Esophagus (tissue), 2 donors: ENCODE measurements around the gene ARF6. TPM values are rescaled to one million over a fixed set of nuclear protein-coding genes. Genes with fewer than 3 reads are reported as not detected.
"Not testable (repeated sequence)": the region's sequence is repeated elsewhere in the genome, so short reads cannot be mapped to it uniquely, and the experiment has no call there.

Experiments
- H3K27ac ChIP-seq, 2 donors: one replicate each; pipeline ENCODE4 v1.5.1; 2013; ENCODE audit warnings: low read depth in 2 of 2, mild to moderate bottlenecking in 2 of 2, inconsistent platforms in 1 of 2, low read length in 1 of 2, moderate library complexity in 1 of 2
- H3K27me3 ChIP-seq, 2 donors: one replicate each; pipeline ENCODE4 v1.6.1; 2013; ENCODE audit warnings: low read length in 2 of 2, control low read depth in 1 of 2, mild to moderate bottlenecking in 1 of 2; ENCODE audit not compliant: insufficient read depth in 2 of 2, control insufficient read depth in 1 of 2
- H3K36me3 ChIP-seq, 2 donors: one replicate each; pipeline ENCODE4 v1.6.1; 2013; ENCODE audit warnings: low read length in 1 of 2; ENCODE audit not compliant: control insufficient read depth in 2 of 2, insufficient read depth in 2 of 2
- H3K4me1 ChIP-seq, 2 donors: one replicate each; pipeline ENCODE4 v1.6.1; 2013; ENCODE audit warnings: low read length in 1 of 2; ENCODE audit not compliant: control insufficient read depth in 2 of 2, insufficient read depth in 2 of 2
- H3K4me3 ChIP-seq, 2 donors: one replicate each; pipeline ENCODE4 v1.5.1; 2013; ENCODE audit warnings: low read length in 2 of 2, mild to moderate bottlenecking in 2 of 2, low read depth in 1 of 2, moderate library complexity in 1 of 2
- H3K9me3 ChIP-seq, 2 donors: one replicate each; pipeline ENCODE4 v1.6.1; 2013; ENCODE audit warnings: mild to moderate bottlenecking in 2 of 2, low read depth in 1 of 2, low read length in 1 of 2, moderate library complexity in 1 of 2; ENCODE audit not compliant: control insufficient read depth in 2 of 2, insufficient read depth in 1 of 2
- WGBS, 2 donors: extraction: QIAGEN DNeasy Blood & Tissue Kit; methylation state at CpG; one replicate each; pipeline ENCODE4 v1.1.7; 2013; 5-methylcytosine and 5-hydroxymethylcytosine counted together
- polyA plus RNA-seq, 2 donors: library from polyadenylated mRNA; stranded (reverse); fragments of 200-250 nt; gene quantifications; one replicate each; pipeline ENCODE4 v1.2.3, GENCODE V29; 2013
- donor health status: healthy with polysubstance abuse.
- donor health status: Bipolar disorder and iron deficiency.

The ARF6 gene
- polyA plus RNA-seq, 2 donors = 80.9 to 112 TPM

DNA sequence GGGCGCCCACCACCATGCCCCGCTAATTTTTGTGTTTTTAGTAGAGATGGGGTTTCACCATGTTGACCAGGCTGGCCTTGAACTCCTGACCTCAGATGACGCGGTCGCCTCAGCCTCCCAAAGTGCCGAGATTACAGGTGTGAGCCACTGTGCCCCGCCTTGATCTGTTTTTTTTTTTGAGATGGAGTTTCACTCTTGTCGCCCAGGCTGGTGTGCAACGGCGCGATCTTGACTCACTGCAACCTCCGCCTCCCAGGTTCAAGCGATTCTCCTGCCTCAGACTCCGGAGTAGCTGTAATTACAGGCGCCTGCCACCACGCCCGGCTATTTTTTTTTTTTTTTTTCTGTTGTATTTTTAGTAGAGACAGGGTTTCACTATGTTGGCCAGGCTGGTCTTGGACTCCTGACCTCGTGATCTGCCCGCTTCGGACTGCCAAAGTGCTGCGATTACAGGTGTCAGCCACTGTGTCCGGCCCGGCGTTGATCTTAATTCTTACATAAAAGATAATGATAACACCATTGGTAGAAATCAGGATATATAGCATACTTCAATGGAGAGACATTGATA, 9.9 kb downstream of the ARF6 start:
- H3K27me3 ChIP-seq, H3K4me3 ChIP-seq, H3K36me3 ChIP-seq, H3K9me3 ChIP-seq, H3K27ac ChIP-seq, H3K4me1 ChIP-seq: not testable (repeated sequence)
- WGBS, 2 donors = 66 to 77% methylated on average over 24 of the region's 24 CpGs

DNA sequence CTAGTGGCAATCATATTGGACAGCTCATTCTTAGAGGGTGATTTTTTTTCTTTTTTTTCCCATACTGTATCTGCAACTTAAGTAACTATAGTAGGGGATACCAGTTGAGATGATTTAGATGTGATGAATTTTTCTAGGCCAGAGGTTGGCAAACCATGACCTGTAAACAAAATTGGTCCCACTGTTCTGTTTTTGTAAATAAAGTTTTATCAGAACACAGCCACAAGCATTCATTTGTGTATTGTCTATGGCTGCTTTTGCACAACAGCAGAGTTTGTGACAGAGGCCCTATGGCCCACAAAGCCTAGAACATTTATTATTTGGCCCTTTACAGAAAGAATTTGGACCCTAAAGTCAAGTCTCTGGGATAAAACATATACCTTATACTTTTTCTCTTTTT, 11.4 kb downstream of the ARF6 start:
- no peak overlapping the region for H3K27ac ChIP-seq

DNA sequence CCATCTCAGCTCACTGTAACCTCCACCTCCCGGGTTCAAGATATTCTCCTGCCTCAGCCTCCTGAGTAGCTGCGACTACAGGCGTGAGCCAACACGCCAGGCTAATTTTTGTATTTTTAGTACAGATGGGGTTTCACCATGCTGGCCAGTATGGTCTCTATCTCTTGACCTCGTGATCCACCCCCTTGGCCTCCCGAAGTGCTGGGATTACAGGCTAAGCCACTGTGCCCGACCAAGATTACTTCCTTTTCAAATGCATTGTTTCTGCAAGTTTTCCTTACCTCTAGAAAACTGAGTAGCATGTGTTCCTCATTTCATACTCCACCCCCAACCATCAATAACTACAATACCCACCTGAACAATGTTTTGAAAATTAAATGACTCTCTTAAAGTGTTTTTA, 13.1 kb downstream of the ARF6 start:
- H3K4me1 ChIP-seq = no peaks in the 10 kb centered on the region
- H3K27me3 ChIP-seq = no peaks in the 10 kb centered on the region
- H3K4me3 ChIP-seq = no peak overlapping the region
- H3K27ac ChIP-seq = peak overlapping the region; percentile 33 to 81
- H3K9me3 ChIP-seq = no peaks in the 10 kb centered on the region
- no peaks in the 10 kb centered on the region for H3K36me3 ChIP-seq
- WGBS, 2 donors = 68 to 72% methylated on average over 7 of the region's 7 CpGs

More for the DNA sequence above, 11.4 kb downstream of the ARF6 start:
- H3K9me3 ChIP-seq = no peaks in the 10 kb centered on the region
- no peaks in the 10 kb centered on the region for H3K27me3 ChIP-seq
- no peaks in the 10 kb centered on the region for H3K4me1 ChIP-seq
- no peak overlapping the region for H3K4me3 ChIP-seq
- no peaks in the 10 kb centered on the region for H3K36me3 ChIP-seq

DNA sequence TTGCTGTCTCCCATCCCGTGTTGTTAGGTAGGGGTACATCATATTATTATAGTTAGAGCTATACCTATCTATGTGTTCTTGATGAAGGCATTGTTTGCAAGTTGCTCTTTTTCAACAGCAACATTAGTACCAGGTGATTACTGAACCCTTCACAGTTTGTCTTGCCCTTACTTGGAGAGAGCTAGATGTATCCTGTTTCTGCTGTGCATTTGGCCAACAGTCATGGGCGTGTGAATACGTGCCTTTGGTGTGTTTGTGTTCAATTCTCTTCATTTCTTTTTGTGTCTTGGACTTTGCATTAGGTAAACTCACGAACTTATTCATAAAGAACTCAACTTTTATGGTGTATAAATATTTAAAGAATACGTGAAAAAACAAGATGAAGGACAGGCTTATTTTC, 14.3 kb downstream of the ARF6 start:
- WGBS, 2 donors = 36 to 46% methylated on average over 5 of the region's 5 CpGs
- no peaks in the 10 kb centered on the region for H3K27me3 ChIP-seq
- no peaks in the 10 kb centered on the region for H3K9me3 ChIP-seq
- H3K4me1 ChIP-seq = no peaks in the 10 kb centered on the region
- H3K36me3 ChIP-seq = no peaks in the 10 kb centered on the region
- H3K4me3 ChIP-seq = no peak overlapping the region
- H3K27ac ChIP-seq = peak overlapping the region; percentile 81 to 89

DNA sequence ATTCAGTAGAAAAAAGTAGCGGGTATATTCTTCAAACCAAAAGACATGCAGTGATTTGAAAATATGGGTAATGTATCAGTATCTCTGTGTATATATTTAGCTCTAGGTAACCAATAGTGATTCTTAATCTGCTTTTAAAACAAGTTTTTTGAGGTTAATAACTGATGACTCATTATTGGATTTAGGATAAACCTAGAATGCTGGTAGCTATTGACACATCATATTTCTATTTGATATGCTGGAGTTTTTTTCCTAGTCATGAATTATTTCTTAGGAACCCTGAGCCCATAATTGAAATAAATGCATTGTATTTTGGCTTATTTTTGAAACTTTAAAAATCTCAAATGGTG, 15.5 kb downstream of the ARF6 start:
- H3K4me3 ChIP-seq = no peak overlapping the region
- no peaks in the 10 kb centered on the region for H3K4me1 ChIP-seq
- 0% methylated on average over 1 of the region's 1 CpG for WGBS, 2 donors
- no peaks in the 10 kb centered on the region for H3K36me3 ChIP-seq
- H3K27ac ChIP-seq = peak overlapping the region; percentile 85 to 88
- no peaks in the 10 kb centered on the region for H3K9me3 ChIP-seq
- no peaks in the 10 kb centered on the region for H3K27me3 ChIP-seq

DNA sequence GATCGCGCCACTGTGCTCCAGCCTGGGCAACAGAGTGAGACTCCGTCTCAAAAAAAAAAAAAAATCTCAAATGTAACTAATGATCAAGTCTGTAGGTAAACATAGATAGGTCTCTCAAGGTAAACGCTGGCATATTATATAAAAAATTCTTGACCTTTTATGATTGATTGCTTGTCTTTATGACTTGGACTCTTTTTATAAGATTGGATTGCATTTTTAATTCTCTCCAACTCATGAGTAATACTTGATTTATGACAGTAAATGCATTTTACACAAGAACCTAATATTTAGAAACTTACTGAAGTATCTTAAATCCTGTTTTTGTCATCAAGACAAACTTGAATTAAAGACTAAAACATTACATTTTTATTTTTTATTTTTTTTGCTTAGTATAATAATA, 16.1 kb downstream of the ARF6 start:
- Histone ChIP-seq H3K4me1 (no peaks in the 10 kb centered on the region), H3K36me3 (no peaks in the 10 kb centered on the region), H3K4me3 (no peak overlapping the region), H3K27ac (peak overlapping the region in 1 of 2 donors; percentile 49), H3K27me3 (no peaks in the 10 kb centered on the region), H3K9me3 (no peaks in the 10 kb centered on the region)
- WGBS, 2 donors = 57 to 74% methylated on average over 4 of the region's 4 CpGs

DNA sequence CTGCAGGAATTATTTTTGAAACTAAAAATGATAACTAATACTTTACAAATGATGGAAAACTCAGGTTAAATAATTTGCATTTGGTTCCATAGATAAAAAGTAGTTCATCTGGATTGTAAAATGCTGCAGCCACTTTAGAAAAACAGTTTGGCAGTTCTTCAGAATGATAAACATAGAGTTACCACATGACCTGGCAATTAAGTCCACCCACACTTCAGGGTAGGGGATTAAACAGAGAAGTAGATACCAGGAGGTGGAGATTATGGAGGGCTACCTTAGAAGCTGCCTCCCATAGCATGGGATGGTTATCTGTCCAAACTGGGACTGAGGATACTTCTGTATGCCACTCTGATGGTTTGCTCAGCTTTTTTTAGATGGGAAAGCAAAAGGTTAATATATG, 22.2 kb downstream of the ARF6 start:
- Histone ChIP-seq H3K4me1 (peaks cover 0 to 2% of the 10 kb centered on the region in 2 donors), H3K36me3 (no peaks in the 10 kb centered on the region), H3K9me3 (no peaks in the 10 kb centered on the region), H3K4me3 (no peak overlapping the region), H3K27me3 (no peaks in the 10 kb centered on the region), H3K27ac (no peak overlapping the region)

DNA sequence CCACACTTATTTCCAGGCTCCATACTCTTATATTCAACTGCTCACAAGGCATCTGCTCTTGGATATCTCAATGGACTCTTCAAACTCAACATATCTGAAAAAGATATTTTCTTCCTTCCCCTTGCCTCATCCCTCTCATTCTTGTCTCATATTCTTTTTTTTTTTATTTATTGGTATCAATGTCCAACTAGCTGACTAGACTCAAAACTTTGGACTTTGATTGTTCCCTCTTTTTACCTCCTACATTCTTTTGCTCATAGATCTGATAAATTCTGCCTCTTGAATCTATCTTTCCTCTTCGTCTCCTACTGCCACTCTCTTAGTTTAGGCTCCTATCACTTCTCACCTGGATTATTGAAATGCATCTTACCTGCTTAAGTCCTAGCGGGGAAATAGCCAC, 25.8 kb downstream of the ARF6 start:
- no peak overlapping the region for H3K4me3 ChIP-seq
- H3K27ac ChIP-seq = no peak overlapping the region
- 87 to 97% methylated on average over 2 of the region's 2 CpGs for WGBS, 2 donors
- H3K4me1 ChIP-seq = peaks cover 0 to 2% of the 10 kb centered on the region in 2 donors
- H3K27me3 ChIP-seq = no peaks in the 10 kb centered on the region
- no peaks in the 10 kb centered on the region for H3K36me3 ChIP-seq
- H3K9me3 ChIP-seq = no peaks in the 10 kb centered on the region

DNA sequence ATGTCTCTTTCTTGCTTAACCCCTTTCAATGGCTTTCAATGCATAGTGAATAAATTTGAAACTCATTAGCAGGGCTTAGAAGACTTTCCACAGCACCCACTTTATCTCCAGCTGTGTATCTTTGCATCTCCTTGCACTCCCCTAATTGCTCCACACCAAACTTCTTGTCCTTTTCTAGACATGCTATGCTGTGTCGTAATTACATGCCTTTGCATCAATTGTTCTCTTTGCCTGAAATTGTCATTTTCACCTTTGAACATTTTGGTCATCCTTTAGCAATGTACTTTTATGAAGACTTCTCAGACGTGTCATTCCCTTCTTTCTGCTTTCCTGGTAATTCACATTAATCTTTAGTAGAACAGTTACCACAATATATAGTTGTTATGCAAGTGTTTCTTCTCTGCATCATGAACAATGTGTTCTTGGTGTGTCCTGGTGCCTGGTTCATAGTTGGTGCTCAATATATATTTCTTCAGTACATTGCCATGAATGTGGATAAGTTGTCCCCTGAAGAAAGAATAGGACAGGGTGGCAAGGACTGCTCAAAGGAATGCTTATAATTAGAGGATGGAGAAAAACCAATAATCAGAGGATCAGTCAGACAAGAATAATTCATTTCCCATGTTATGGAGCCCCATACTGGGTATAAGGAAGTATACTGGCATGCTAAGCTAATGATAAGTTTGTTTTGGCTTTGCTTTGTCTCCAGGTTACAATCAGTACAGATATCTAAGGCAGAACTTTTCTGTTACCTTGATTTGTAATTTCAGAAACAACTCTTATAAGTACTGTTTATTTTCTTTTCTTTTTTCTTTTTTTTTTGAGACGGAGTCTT, 27.2 kb downstream of the ARF6 start:
- Histone ChIP-seq H3K9me3 (no peaks in the 10 kb centered on the region), H3K27ac (no peak overlapping the region), H3K4me3 (no peak overlapping the region), H3K27me3 (no peaks in the 10 kb centered on the region), H3K4me1 (peaks cover 0 to 5% of the 10 kb centered on the region in 2 donors), H3K36me3 (no peaks in the 10 kb centered on the region)
- WGBS, 2 donors = 69 to 73% methylated on average over 3 of the region's 3 CpGs

DNA sequence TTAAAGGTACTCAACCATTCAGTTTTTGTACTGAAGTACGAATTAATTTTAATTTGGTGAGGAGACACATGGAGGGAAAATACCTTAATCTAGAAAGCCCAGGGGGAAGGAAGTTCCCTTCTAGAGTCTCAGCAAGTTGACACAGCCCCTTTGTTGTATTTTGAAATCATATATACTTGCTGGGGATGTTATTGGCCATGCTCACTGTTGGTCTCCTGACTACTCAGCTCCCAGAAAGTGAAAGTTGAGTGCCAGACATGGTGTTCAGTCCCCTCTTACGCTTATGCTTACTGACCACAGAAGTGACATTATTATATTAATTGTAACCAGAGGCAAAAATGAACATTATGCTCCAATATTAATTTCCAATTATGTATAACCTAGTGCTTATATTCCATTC, 28.1 kb downstream of the ARF6 start:
- Histone ChIP-seq H3K4me3 (no peak overlapping the region), H3K27me3 (no peaks in the 10 kb centered on the region), H3K36me3 (no peaks in the 10 kb centered on the region), H3K4me1 (peaks cover 0 to 5% of the 10 kb centered on the region in 2 donors), H3K27ac (no peak overlapping the region), H3K9me3 (no peaks in the 10 kb centered on the region)
- WGBS, 2 donors = 80 to 85% methylated on average over 2 of the region's 2 CpGs
